ENCODE measurements around the gene RANBP17. TPM values are rescaled to one million over a fixed set of nuclear protein-coding genes. Genes with fewer than 3 reads are reported as not detected.

The RANBP17 gene
- total RNA-seq, 1 donor from 2014 or later = 32.8 TPM

GRCh38 chr5:171250738-171251137 lies 388.9 kb downstream of the RANBP17 start:
- peaks cover 21% of the 10 kb centered on the region for H3K9me3 Mint-ChIP-seq (ENCODE audit: low read depth)
- no peak overlapping the region for H3K4me3 Mint-ChIP-seq (ENCODE audit: low read depth)
- no peaks in the 10 kb centered on the region for H3K4me1 Mint-ChIP-seq (ENCODE audit: low read depth)
- TF ChIP-seq, protein P1, sequence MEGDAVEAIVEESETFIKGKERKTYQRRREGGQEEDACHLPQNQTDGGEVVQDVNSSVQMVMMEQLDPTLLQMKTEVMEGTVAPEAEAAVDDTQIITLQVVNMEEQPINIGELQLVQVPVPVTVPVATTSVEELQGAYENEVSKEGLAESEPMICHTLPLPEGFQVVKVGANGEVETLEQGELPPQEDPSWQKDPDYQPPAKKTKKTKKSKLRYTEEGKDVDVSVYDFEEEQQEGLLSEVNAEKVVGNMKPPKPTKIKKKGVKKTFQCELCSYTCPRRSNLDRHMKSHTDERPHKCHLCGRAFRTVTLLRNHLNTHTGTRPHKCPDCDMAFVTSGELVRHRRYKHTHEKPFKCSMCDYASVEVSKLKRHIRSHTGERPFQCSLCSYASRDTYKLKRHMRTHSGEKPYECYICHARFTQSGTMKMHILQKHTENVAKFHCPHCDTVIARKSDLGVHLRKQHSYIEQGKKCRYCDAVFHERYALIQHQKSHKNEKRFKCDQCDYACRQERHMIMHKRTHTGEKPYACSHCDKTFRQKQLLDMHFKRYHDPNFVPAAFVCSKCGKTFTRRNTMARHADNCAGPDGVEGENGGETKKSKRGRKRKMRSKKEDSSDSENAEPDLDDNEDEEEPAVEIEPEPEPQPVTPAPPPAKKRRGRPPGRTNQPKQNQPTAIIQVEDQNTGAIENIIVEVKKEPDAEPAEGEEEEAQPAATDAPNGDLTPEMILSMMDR (IDR thresholded peaks at IDR 0.05; ENCODE audit: unreplicated experiment) = no peak
- H3K36me3 Mint-ChIP-seq (ENCODE audit: insufficient read depth) = peaks cover 20% of the 10 kb centered on the region
- H3K27me3 Mint-ChIP-seq = no peaks in the 10 kb centered on the region
- no peak overlapping the region for H3K27ac Mint-ChIP-seq
- no peak for DNase-seq (ENCODE audit: low spot score, unreplicated experiment)

DNA sequence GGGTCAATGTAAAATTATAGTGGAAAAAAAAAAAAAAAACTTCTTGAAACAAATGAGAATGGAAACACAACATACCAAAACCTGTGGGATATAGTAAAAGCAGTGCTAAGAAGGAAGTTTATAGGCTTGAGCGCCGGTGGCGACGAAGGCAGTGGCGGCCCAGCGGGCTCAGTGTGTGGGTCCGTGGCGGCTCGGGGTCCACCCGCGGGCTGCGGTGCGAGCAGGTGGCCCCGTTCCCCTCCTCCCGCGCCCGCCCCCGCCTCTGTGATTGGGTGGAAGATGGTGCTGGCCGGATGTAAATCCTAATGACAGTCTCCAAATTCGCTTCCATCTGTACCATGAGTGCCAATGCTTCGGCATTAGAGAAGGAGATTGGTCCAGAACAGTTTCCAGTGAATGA lies 389.7 kb downstream of the RANBP17 start:
- Mint-ChIP-seq H3K4me1 (ENCODE audit: low read depth) (no peaks in the 10 kb centered on the region), H3K4me3 (ENCODE audit: low read depth) (no peak overlapping the region), H3K9me3 (ENCODE audit: low read depth) (peaks cover 21% of the 10 kb centered on the region), H3K36me3 (ENCODE audit: insufficient read depth) (peaks cover 20% of the 10 kb centered on the region), H3K27ac (no peak overlapping the region), H3K27me3 (no peaks in the 10 kb centered on the region)
- TF ChIP-seq, protein P1 (IDR thresholded peaks at IDR 0.05; ENCODE audit: unreplicated experiment) = no peak
- DNase-seq (ENCODE audit: low spot score, unreplicated experiment) = no peak

GRCh38 chr5:171252674-171253073 lies 390.9 kb downstream of the RANBP17 start:
- no peak for DNase-seq (ENCODE audit: low spot score, unreplicated experiment)
- Mint-ChIP-seq H3K27ac (no peak overlapping the region), H3K36me3 (ENCODE audit: insufficient read depth) (peaks cover 18% of the 10 kb centered on the region), H3K4me1 (ENCODE audit: low read depth) (no peaks in the 10 kb centered on the region), H3K4me3 (ENCODE audit: low read depth) (no peak overlapping the region), H3K9me3 (ENCODE audit: low read depth) (peaks cover 21% of the 10 kb centered on the region), H3K27me3 (no peaks in the 10 kb centered on the region)
- TF ChIP-seq, protein P1 (IDR thresholded peaks at IDR 0.05; ENCODE audit: unreplicated experiment) = no peak

DNA sequence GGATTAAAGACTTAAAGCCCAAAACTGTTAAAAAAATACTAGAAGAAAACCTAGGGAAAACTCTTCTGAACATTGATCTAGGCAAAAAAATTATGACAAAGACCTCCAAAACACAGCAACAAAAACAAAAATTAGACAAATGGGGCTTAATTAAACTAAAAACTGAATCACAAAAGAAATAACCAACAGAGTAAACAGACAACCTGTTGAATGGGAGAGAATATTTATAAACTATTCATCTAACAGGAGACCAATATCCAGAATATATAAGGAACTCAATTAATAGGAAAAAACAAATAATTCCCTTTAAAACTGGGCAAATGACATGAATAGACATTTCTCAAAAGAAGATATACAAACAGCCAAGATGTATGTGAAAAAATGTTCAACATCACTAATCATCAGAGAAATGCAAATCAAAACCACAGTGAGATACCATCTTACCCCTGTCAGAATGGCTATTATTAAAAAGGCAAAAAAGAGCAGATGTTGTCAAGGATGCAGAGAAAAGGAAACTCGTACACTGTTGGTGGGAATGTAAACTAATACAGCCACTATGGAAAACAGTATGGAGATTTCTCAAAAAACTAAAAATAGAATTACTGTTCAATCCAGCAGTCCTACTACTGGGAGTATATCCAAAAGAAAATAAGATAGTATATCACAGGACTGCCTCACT lies 397.1 kb downstream of the RANBP17 start:
- no peak for DNase-seq (ENCODE audit: low spot score, unreplicated experiment)
- TF ChIP-seq, protein P1 (IDR thresholded peaks at IDR 0.05; ENCODE audit: unreplicated experiment) = no peak
- H3K9me3 Mint-ChIP-seq (ENCODE audit: low read depth) = no peaks in the 10 kb centered on the region
- H3K4me3 Mint-ChIP-seq (ENCODE audit: low read depth) = no peak overlapping the region
- no peaks in the 10 kb centered on the region for H3K36me3 Mint-ChIP-seq (ENCODE audit: insufficient read depth)
- H3K27ac Mint-ChIP-seq = no peak overlapping the region
- H3K27me3 Mint-ChIP-seq = no peaks in the 10 kb centered on the region
- no peaks in the 10 kb centered on the region for H3K4me1 Mint-ChIP-seq (ENCODE audit: low read depth)

GRCh38 chr5:171261361-171261760 lies 399.5 kb downstream of the RANBP17 start:
- no peaks in the 10 kb centered on the region for H3K36me3 Mint-ChIP-seq (ENCODE audit: insufficient read depth)
- H3K27ac Mint-ChIP-seq = no peak overlapping the region
- DNase-seq (ENCODE audit: low spot score, unreplicated experiment) = no peak
- TF ChIP-seq, protein P1 (IDR thresholded peaks at IDR 0.05; ENCODE audit: unreplicated experiment) = no peak
- H3K9me3 Mint-ChIP-seq (ENCODE audit: low read depth) = no peaks in the 10 kb centered on the region
- no peaks in the 10 kb centered on the region for H3K27me3 Mint-ChIP-seq
- H3K4me3 Mint-ChIP-seq (ENCODE audit: low read depth) = no peak overlapping the region
- H3K4me1 Mint-ChIP-seq (ENCODE audit: low read depth) = no peaks in the 10 kb centered on the region

Data from progenitor cell of endocrine pancreas (in vitro differentiated cells).